ENCODE data around the gene NKIRAS1.

DNA sequence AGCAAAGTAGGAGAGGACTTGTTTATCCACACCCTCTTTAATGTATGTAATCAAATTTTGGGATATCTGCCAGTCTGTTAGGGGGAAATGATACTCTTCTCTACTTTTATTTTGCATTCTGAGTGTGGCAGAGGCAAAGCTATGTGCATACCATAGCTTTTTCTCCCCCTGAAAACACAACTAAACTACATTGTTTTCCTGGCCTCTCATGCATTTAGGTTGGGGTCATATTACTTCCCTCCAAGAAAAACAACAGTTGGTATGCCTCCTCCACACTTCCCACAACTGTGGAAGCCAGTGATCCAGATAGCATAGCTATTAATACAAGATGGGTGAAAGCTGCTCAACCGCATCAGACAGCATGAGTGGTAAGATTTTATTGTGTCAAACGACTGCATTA lies 7.0 kb upstream of the NKIRAS1 start:
- TF ChIP-seq, protein P1, sequence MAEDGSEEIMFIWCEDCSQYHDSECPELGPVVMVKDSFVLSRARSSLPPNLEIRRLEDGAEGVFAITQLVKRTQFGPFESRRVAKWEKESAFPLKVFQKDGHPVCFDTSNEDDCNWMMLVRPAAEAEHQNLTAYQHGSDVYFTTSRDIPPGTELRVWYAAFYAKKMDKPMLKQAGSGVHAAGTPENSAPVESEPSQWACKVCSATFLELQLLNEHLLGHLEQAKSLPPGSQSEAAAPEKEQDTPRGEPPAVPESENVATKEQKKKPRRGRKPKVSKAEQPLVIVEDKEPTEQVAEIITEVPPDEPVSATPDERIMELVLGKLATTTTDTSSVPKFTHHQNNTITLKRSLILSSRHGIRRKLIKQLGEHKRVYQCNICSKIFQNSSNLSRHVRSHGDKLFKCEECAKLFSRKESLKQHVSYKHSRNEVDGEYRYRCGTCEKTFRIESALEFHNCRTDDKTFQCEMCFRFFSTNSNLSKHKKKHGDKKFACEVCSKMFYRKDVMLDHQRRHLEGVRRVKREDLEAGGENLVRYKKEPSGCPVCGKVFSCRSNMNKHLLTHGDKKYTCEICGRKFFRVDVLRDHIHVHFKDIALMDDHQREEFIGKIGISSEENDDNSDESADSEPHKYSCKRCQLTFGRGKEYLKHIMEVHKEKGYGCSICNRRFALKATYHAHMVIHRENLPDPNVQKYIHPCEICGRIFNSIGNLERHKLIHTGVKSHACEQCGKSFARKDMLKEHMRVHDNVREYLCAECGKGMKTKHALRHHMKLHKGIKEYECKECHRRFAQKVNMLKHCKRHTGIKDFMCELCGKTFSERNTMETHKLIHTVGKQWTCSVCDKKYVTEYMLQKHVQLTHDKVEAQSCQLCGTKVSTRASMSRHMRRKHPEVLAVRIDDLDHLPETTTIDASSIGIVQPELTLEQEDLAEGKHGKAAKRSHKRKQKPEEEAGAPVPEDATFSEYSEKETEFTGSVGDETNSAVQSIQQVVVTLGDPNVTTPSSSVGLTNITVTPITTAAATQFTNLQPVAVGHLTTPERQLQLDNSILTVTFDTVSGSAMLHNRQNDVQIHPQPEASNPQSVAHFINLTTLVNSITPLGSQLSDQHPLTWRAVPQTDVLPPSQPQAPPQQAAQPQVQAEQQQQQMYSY (CRISPR knock-in tag; IDR thresholded peaks at IDR 0.05): no peak
- TF ChIP-seq SMAD4 (CRISPR knock-in tag; IDR thresholded peaks at IDR 0.05) (no peak), GABPB1 (CRISPR knock-in tag; IDR thresholded peaks at IDR 0.05) (no peak)
- TF ChIP-seq, protein P2, sequence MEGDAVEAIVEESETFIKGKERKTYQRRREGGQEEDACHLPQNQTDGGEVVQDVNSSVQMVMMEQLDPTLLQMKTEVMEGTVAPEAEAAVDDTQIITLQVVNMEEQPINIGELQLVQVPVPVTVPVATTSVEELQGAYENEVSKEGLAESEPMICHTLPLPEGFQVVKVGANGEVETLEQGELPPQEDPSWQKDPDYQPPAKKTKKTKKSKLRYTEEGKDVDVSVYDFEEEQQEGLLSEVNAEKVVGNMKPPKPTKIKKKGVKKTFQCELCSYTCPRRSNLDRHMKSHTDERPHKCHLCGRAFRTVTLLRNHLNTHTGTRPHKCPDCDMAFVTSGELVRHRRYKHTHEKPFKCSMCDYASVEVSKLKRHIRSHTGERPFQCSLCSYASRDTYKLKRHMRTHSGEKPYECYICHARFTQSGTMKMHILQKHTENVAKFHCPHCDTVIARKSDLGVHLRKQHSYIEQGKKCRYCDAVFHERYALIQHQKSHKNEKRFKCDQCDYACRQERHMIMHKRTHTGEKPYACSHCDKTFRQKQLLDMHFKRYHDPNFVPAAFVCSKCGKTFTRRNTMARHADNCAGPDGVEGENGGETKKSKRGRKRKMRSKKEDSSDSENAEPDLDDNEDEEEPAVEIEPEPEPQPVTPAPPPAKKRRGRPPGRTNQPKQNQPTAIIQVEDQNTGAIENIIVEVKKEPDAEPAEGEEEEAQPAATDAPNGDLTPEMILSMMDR (IDR thresholded peaks at IDR 0.05): no peak

Measured in WTC11 (cell line).